ENCODE data around the gene FNBP1L.

FNBP1L gene

DNA sequence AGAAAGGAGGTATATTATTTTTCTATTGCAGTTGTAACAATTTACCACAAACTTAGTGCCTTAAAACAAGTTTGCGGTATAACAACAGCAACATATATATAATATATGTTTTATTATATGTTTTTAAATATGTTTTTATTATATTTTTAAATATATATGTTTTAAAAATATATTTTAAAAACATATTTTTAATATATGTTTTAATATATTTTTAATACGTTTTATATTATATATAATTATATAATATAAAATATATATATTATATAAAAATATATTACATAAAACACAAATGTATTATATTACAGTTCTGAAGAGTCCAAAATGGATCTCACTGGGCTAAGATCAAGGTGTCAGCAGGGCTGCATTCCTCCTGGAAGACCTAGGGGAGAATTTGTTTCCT lies 27.5 kb upstream of the FNBP1L start (continued):
- TF ChIP-seq ZSCAN30 (tag by site-specific recombination; IDR thresholded peaks at IDR 0.05), result no peak
- TF ChIP-seq ZNF404 (tag by site-specific recombination; IDR thresholded peaks at IDR 0.05), result no peak
- TF ChIP-seq YY2 (tag by site-specific recombination; IDR thresholded peaks at IDR 0.05), result no peak
- TF ChIP-seq ZNF362 (tag by site-specific recombination; IDR thresholded peaks at IDR 0.05), result no peak

DNA sequence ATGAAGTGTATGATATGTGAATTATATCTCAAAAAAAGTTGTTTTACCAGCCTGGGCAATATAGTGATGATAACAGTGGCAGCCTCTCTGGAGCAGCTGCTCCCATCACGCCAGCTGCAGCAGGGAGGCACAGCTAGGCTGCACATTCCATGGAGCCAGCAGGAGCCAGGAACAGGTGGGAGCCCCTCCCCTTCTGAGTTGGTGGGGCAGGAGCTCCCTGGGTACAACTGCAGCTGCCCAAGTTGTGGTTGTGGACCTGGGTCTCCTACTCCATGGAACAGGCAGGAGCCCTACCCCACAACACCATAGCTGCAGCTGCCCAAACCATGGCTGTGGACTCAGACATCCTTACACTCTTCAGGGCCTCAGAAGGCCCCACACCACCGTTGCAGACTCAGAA lies 21.7 kb upstream of the FNBP1L start:
- POLR2A ChIA-PET, result interaction anchor here (0.5 kb wide), 1 partner anchor 128 kb away, joined by 3 read pairs; no protein-coding TSS in a partner anchor
- CTCF ChIA-PET, result no interaction called here

GRCh38 chr1:93427656-93428055 lies 20.3 kb upstream of the FNBP1L start:
- Histone ChIP-seq H3K4me1 (ENCODE audit: control insufficient read depth, insufficient read depth, low read length) (no peaks in the 10 kb centered on the region), H3K4me3 (ENCODE audit: low read depth, low read length) (no peak overlapping the region), H3K36me3 (ENCODE audit: control insufficient read depth in 2 of 2, insufficient read depth in 1 of 2, low read length in 2 of 2) (no peaks in the 10 kb centered on the region), H3K27ac (ENCODE audit: extremely low read depth, low read depth, low read length) (no peak overlapping the region), H3K9me3 (ENCODE audit: control insufficient read depth, insufficient read depth, low read depth, low read length) (no peaks in the 10 kb centered on the region)
- TF ChIP-seq, protein P1, sequence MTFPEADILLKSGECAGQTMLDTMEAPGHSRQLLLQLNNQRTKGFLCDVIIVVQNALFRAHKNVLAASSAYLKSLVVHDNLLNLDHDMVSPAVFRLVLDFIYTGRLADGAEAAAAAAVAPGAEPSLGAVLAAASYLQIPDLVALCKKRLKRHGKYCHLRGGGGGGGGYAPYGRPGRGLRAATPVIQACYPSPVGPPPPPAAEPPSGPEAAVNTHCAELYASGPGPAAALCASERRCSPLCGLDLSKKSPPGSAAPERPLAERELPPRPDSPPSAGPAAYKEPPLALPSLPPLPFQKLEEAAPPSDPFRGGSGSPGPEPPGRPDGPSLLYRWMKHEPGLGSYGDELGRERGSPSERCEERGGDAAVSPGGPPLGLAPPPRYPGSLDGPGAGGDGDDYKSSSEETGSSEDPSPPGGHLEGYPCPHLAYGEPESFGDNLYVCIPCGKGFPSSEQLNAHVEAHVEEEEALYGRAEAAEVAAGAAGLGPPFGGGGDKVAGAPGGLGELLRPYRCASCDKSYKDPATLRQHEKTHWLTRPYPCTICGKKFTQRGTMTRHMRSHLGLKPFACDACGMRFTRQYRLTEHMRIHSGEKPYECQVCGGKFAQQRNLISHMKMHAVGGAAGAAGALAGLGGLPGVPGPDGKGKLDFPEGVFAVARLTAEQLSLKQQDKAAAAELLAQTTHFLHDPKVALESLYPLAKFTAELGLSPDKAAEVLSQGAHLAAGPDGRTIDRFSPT (tag by site-specific recombination; IDR thresholded peaks at IDR 0.05), result no peak
- ChIA-PET POLR2A (no interaction called here), CTCF (interaction anchor here (0.6 kb wide), 1 partner anchor 76 kb away, joined by 3 read pairs; no protein-coding TSS in a partner anchor)

More for the DNA sequence above, 21.7 kb upstream of the FNBP1L start:
- H3K27ac ChIP-seq (ENCODE audit: extremely low read depth, low read depth, low read length), result no peak overlapping the region
- H3K4me1 ChIP-seq (ENCODE audit: control insufficient read depth, insufficient read depth, low read length), result no peaks in the 10 kb centered on the region
- H3K4me3 ChIP-seq (ENCODE audit: low read depth, low read length), result no peak overlapping the region
- H3K9me3 ChIP-seq (ENCODE audit: control insufficient read depth, insufficient read depth, low read depth, low read length), result no peaks in the 10 kb centered on the region
- no peaks in the 10 kb centered on the region for H3K36me3 ChIP-seq (ENCODE audit: control insufficient read depth in 2 of 2, insufficient read depth in 1 of 2, low read length in 2 of 2)
- TF ChIP-seq ZNF621 (tag by site-specific recombination; IDR thresholded peaks at IDR 0.05) (no peak), ZFP41 (tag by site-specific recombination; IDR thresholded peaks at IDR 0.05; ENCODE audit: borderline replicate concordance) (no peak), ZNF549 (tag by site-specific recombination; IDR thresholded peaks at IDR 0.05) (peak; percentile 73), KLF8 (tag by site-specific recombination; IDR thresholded peaks at IDR 0.05) (no peak)

DNA sequence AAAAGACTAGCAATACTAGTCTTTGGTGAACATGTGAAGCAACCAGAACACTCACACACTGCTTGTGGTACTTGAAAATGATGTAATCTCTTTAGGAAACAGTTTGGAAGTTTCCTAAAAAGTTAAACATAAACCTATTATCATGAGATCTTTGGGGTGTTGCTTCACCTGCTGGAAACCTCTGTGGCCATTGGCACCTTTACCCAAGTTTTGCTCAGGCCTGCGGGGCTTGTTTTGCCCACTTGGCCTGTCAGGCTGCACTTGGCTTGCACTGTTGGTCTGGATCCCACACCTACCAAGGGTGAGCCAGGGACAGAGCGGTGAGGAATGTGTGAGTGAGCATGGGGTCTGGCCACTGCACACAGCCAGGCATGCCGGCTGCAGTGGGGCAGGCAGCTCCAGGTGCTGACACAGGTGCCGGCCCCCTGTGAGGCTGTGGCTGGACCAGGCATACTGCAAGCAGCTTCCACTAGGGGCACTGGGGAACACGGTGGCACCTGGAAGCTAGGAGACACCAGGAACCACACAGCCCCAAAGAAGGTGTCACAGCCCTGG lies 14.4 kb upstream of the FNBP1L start:
- no peak overlapping the region for H3K27ac ChIP-seq (ENCODE audit: extremely low read depth, low read depth, low read length)
- TF ChIP-seq ZNF175 (tag by site-specific recombination; IDR thresholded peaks at IDR 0.05) (no peak), ZNF521 (tag by site-specific recombination; IDR thresholded peaks at IDR 0.05) (no peak), ZNF664 (tag by site-specific recombination; IDR thresholded peaks at IDR 0.05) (no peak), ZNF121 (tag by site-specific recombination; IDR thresholded peaks at IDR 0.05) (no peak), ZNF610 (tag by site-specific recombination; IDR thresholded peaks at IDR 0.05; ENCODE audit: borderline replicate concordance) (no peak), ZBTB7A (tag by site-specific recombination; IDR thresholded peaks at IDR 0.05; ENCODE audit: low read depth) (no peak), ZNF776 (tag by site-specific recombination; IDR thresholded peaks at IDR 0.05; ENCODE audit: borderline replicate concordance) (no peak), KLF9 (tag by site-specific recombination; IDR thresholded peaks at IDR 0.05; ENCODE audit: low read depth) (no peak), IKZF3 (tag by site-specific recombination; IDR thresholded peaks at IDR 0.05) (no peak), ZNF335 (tag by site-specific recombination; conservative IDR thresholded peaks at IDR 0.05) (no peak), ZNF211 (tag by site-specific recombination; IDR thresholded peaks at IDR 0.05; ENCODE audit: low read depth) (no peak)
- TF ChIP-seq, protein P2, sequence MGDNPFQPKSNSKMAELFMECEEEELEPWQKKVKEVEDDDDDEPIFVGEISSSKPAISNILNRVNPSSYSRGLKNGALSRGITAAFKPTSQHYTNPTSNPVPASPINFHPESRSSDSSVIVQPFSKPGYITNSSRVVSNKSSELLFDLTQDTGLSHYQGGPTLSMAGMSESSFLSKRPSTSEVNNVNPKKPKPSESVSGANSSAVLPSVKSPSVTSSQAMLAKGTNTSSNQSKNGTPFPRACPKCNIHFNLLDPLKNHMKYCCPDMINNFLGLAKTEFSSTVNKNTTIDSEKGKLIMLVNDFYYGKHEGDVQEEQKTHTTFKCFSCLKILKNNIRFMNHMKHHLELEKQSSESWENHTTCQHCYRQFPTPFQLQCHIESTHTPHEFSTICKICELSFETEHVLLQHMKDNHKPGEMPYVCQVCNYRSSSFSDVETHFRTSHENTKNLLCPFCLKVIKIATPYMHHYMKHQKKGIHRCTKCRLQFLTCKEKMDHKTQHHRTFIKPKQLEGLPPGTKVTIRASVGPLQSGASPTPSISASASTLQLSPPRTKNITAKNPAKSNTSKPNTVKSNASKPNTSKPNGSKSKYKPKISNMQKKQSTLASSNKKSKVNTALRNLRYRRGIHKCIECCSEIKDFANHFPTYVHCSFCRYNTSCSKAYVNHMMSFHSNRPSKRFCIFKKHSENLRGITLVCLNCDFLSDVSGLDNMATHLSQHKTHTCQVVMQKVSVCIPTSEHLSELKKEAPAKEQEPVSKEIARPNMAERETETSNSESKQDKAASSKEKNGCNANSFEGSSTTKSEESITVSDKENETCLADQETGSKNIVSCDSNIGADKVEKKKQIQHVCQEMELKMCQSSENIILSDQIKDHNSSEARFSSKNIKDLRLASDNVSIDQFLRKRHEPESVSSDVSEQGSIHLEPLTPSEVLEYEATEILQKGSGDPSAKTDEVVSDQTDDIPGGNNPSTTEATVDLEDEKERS (tag by site-specific recombination; IDR thresholded peaks at IDR 0.05), result no peak
- H3K9me3 ChIP-seq (ENCODE audit: control insufficient read depth, insufficient read depth, low read depth, low read length), result no peaks in the 10 kb centered on the region
- H3K36me3 ChIP-seq (ENCODE audit: control insufficient read depth in 2 of 2, insufficient read depth in 1 of 2, low read length in 2 of 2), result no peaks in the 10 kb centered on the region
- no peak overlapping the region for H3K4me3 ChIP-seq (ENCODE audit: low read depth, low read length)
- no peaks in the 10 kb centered on the region for H3K4me1 ChIP-seq (ENCODE audit: control insufficient read depth, insufficient read depth, low read length)
- ChIA-PET POLR2A (no interaction called here), CTCF (interaction anchor here (0.6 to 3.0 kb wide), 7 partner anchors 13 to 411 kb away, joined by 3 to 16 read pairs (median 4); no protein-coding TSS in a partner anchor)
